Measurements from ENCODE around the gene ENPP1.
A peak's percentile ranks its signal among the peaks of the same experiment; 100 is the strongest.

GRCh38 chr6:131909408-131910218 is 101.8 kb downstream of the ENPP1 start:
- TF ChIP-seq CTCF (conservative IDR thresholded peaks at IDR 0.05 in 1 of 2, IDR thresholded peaks at IDR 0.05 in 1 of 2; ENCODE audit: low read depth in 1 of 2, low read length in 2 of 2) (peak; percentile 86 to 89), EZH2 (IDR thresholded peaks at IDR 0.05; ENCODE audit: low read length, missing control alignments) (no peak)
